ENCODE results near the gene CTSA. TPM values are rescaled to one million over a fixed set of nuclear protein-coding genes. Genes with fewer than 3 reads are reported as not detected.

CTSA gene
- total RNA-seq: 112 TPM

GRCh38 chr20:45890985-45891983 is at the start of gene CTSA, which contains the start of gene NEURL2:
Gene CTSA (plus strand): TSS chr20:45891335. CDS start chr20:45891569, 234 bp downstream.
Gene NEURL2 (minus strand): TSS chr20:45891208. CDS start chr20:45890991, 217 bp downstream.
- peak; percentile 63 to 82 (median 79) for DNase-seq (ENCODE audit: low read depth in 2 of 3, low spot score in 2 of 3)

- DNase-seq (ENCODE audit: low read depth in 2 of 3, low spot score in 2 of 3): no peak
Measured at GRCh38 chr20:45841407-45842129, 49.6 kb upstream of the CTSA start.

GRCh38 chr20:45842169-45842812 is 48.8 kb upstream of the CTSA start:
- peak in 2 of 3 donors; percentile 40 to 70 for DNase-seq (ENCODE audit: low read depth in 2 of 3, low spot score in 2 of 3)

GRCh38 chr20:45843506-45843905 is 47.6 kb upstream of the CTSA start:
- no peak for DNase-seq (ENCODE audit: low read depth in 2 of 3, low spot score in 2 of 3)

GRCh38 chr20:45845452-45845851 is 45.7 kb upstream of the CTSA start:
- no peak for DNase-seq (ENCODE audit: low read depth in 2 of 3, low spot score in 2 of 3)

- no peak for DNase-seq (ENCODE audit: low read depth in 2 of 3, low spot score in 2 of 3)
Measured at GRCh38 chr20:45848421-45848820, 42.7 kb upstream of the CTSA start.

- DNase-seq (ENCODE audit: low read depth in 2 of 3, low spot score in 2 of 3): no peak
Measured at GRCh38 chr20:45848969-45849582, 42.1 kb upstream of the CTSA start.

GRCh38 chr20:45850238-45850637 is 40.9 kb upstream of the CTSA start:
- DNase-seq (ENCODE audit: low read depth in 2 of 3, low spot score in 2 of 3): no peak

GRCh38 chr20:45850926-45851325 is 40.2 kb upstream of the CTSA start:
- DNase-seq (ENCODE audit: low read depth in 2 of 3, low spot score in 2 of 3): no peak

- no peak for DNase-seq (ENCODE audit: low read depth in 2 of 3, low spot score in 2 of 3)
Measured at GRCh38 chr20:45851501-45851900, 39.6 kb upstream of the CTSA start.

GRCh38 chr20:45852326-45852725 is 38.8 kb upstream of the CTSA start:
- no peak for DNase-seq (ENCODE audit: low read depth in 2 of 3, low spot score in 2 of 3)

- DNase-seq (ENCODE audit: low read depth in 2 of 3, low spot score in 2 of 3): no peak
Measured at GRCh38 chr20:45853484-45853883, 37.7 kb upstream of the CTSA start.

GRCh38 chr20:45857114-45857881 is 33.8 kb upstream of the CTSA start, which contains the start of the genes ACOT8 and ZSWIM3:
Gene ACOT8 (minus strand): TSS chr20:45857392. CDS start chr20:45857315, 77 bp downstream.
Gene ZSWIM3 (plus strand): TSS chr20:45857614. CDS start chr20:45857826, 212 bp downstream.
- peak; percentile 86 to 100 (median 100) for DNase-seq (ENCODE audit: low read depth in 2 of 3, low spot score in 2 of 3)

- DNase-seq (ENCODE audit: low read depth in 2 of 3, low spot score in 2 of 3): no peak
Measured at GRCh38 chr20:45857882-45858216, 33.3 kb upstream of the CTSA start.

GRCh38 chr20:45859916-45860315 is 31.2 kb upstream of the CTSA start:
- no peak for DNase-seq (ENCODE audit: low read depth in 2 of 3, low spot score in 2 of 3)

- no peak for DNase-seq (ENCODE audit: low read depth in 2 of 3, low spot score in 2 of 3)
Measured at GRCh38 chr20:45860560-45861220, 30.4 kb upstream of the CTSA start.

- peak in 1 of 3 donors; percentile 22 for DNase-seq (ENCODE audit: low read depth in 2 of 3, low spot score in 2 of 3)
Measured at GRCh38 chr20:45861221-45862075, 29.7 kb upstream of the CTSA start.

All from hematopoietic multipotent progenitor cell (in vitro differentiated cells).